GM12892 (cell line): ENCODE measurements around the gene C10orf90.

Experiments
- POLR2A ChIP-seq: IDR thresholded peaks from 2 replicates; pipeline ENCODE4 v1.6.1; 2011; ENCODE audit warnings: low read depth, low read length, control low read depth
- POLR2AphosphoS5 ChIP-seq: IDR thresholded peaks from 2 replicates; pipeline ENCODE4 v1.6.1; 2011; ENCODE audit warnings: low read depth, low read length, control low read depth

DNA sequence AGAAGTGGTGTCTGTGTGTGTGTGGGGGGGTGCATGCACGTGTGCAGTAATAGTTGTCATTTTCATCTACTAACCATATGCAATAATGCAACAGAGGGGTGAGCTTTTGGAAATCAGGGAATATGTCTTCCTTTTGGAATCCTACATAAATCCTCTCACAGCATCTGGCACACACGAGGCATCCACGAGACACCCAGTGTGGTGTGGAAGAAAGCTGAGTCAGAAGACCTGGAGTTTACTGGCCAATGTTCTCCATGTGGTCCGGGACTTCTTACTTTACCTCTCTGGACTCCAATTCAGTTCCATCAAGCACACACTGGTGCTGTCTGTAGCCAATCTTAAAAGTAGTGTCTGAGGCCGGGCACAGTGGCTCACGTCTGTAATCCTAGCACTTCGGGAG, 43.1 kb upstream of the C10orf90 start:
- TF ChIP-seq POLR2AphosphoS5 (no peak), POLR2A (no peak)
